Measurements from ENCODE around the gene USP33.

- TF ChIP-seq CTCF (conservative IDR thresholded peaks at IDR 0.05 in 1 of 2, IDR thresholded peaks at IDR 0.05 in 1 of 2; ENCODE audit: extremely low read depth in 1 of 2, insufficient read depth in 1 of 2, low read depth in 1 of 2, low read length in 2 of 2) = no peak
- TF ChIP-seq EZH2 (IDR thresholded peaks at IDR 0.05; ENCODE audit: borderline replicate concordance, low read length) = no peak
Observed at GRCh38 chr1:77768006-77768405, 8.4 kb upstream of the USP33 start.

Data from mammary epithelial cell (primary cell).